Measurements from ENCODE around the gene NAPA. TPM values are rescaled to one million over a fixed set of nuclear protein-coding genes. Genes with fewer than 3 reads are reported as not detected.

NAPA gene
- total and polyA plus RNA-seq, 2 donors (not counting 1 experiment from before 2014, with no cell fraction given), result 76.8 to 118 TPM

DNA sequence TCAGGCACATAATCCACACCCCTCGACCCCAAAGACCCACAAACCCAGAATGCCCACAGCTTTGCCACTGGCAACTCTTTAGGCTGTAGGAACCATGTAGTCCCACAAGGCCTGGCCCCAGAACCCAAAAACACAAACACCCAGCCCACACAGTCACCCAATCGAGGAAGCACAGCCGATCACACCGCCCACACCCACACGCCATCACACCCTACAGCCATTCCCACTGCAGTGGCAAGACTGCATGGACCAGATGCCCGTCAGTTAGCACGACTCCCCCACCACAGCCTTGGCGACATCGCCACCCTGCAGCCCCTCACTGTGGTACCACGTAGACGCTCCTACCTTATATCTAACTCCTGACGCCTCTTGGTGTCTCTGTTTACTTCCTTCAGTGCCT lies 71.5 kb downstream of the NAPA start:
- no peak overlapping the region for H3K4me3 ChIP-seq (replicated peaks in 1 of 4; ENCODE audit: control extremely low read depth in 1 of 4, insufficient read depth in 1 of 4, low read depth in 3 of 4, low read length in 4 of 4)
- H4K20me1 ChIP-seq (ENCODE audit: control insufficient read depth, extremely low read depth, insufficient read depth, low read length), result no peaks in the 10 kb centered on the region
- TF ChIP-seq, protein P1, sequence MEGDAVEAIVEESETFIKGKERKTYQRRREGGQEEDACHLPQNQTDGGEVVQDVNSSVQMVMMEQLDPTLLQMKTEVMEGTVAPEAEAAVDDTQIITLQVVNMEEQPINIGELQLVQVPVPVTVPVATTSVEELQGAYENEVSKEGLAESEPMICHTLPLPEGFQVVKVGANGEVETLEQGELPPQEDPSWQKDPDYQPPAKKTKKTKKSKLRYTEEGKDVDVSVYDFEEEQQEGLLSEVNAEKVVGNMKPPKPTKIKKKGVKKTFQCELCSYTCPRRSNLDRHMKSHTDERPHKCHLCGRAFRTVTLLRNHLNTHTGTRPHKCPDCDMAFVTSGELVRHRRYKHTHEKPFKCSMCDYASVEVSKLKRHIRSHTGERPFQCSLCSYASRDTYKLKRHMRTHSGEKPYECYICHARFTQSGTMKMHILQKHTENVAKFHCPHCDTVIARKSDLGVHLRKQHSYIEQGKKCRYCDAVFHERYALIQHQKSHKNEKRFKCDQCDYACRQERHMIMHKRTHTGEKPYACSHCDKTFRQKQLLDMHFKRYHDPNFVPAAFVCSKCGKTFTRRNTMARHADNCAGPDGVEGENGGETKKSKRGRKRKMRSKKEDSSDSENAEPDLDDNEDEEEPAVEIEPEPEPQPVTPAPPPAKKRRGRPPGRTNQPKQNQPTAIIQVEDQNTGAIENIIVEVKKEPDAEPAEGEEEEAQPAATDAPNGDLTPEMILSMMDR (conservative IDR thresholded peaks at IDR 0.05 in 1 of 2, IDR thresholded peaks at IDR 0.05 in 1 of 2; ENCODE audit: low read depth in 1 of 2, low read length in 2 of 2), result no peak
- no peak for TF ChIP-seq EZH2 (IDR thresholded peaks at IDR 0.05; ENCODE audit: low read length, missing control alignments)
- no peak for DNase-seq (ENCODE audit: low read depth in 2 of 2)
- H3K79me2 ChIP-seq (ENCODE audit: control insufficient read depth, insufficient read depth, low read length), result no peaks in the 10 kb centered on the region
- no peaks in the 10 kb centered on the region for H3K4me1 ChIP-seq (ENCODE audit: control insufficient read depth, extremely low read depth, insufficient read depth, low read length)
- H3K4me2 ChIP-seq (ENCODE audit: extremely low read depth, insufficient read depth, low read length), result no peak overlapping the region
- H3K27ac ChIP-seq (ENCODE audit: insufficient read depth, low read length), result no peak overlapping the region
- H3K9ac ChIP-seq (ENCODE audit: insufficient read depth, low read length), result no peak overlapping the region
- H3K9me3 ChIP-seq (ENCODE audit: control insufficient read depth, insufficient read depth, low read depth, low read length), result no peaks in the 10 kb centered on the region
- H3K36me3 ChIP-seq (ENCODE audit: control insufficient read depth, insufficient read depth, low read length), result no peaks in the 10 kb centered on the region
- H2AFZ ChIP-seq (ENCODE audit: low read length), result no peak overlapping the region
- H3K27me3 ChIP-seq (ENCODE audit: control insufficient read depth, insufficient read depth, low read length), result peaks cover 53% of the 10 kb centered on the region

DNA sequence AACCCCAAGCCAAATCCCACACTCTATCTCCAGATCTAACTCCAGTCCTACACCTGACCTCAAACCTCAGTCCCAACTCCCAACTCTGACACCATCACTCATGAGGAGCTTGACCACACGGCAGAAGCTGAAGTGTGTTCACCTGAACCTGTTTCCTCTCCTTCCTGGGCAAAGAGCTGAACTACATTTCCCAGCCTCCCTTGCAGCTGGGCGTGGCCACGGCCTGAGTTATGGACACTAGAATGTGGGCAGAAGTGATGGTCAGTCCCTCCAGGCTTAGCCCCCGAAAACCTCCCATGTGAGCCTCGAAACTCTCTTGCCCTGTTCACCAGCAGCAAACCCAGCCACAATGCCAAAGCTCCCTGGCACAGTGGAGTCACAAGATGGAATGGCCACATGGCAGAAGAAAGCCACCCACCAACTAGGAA lies 76.1 kb downstream of the NAPA start:
- Histone ChIP-seq H3K27me3 (ENCODE audit: control insufficient read depth, insufficient read depth, low read length) (peaks cover 19% of the 10 kb centered on the region), H3K27ac (ENCODE audit: insufficient read depth, low read length) (no peak overlapping the region), H4K20me1 (ENCODE audit: control insufficient read depth, extremely low read depth, insufficient read depth, low read length) (no peaks in the 10 kb centered on the region), H3K36me3 (ENCODE audit: control insufficient read depth, insufficient read depth, low read length) (no peaks in the 10 kb centered on the region), H3K9ac (ENCODE audit: insufficient read depth, low read length) (no peak overlapping the region), H3K4me3 (replicated peaks in 1 of 4; ENCODE audit: control extremely low read depth in 1 of 4, insufficient read depth in 1 of 4, low read depth in 3 of 4, low read length in 4 of 4) (no peak overlapping the region), H2AFZ (ENCODE audit: low read length) (no peak overlapping the region), H3K4me1 (ENCODE audit: control insufficient read depth, extremely low read depth, insufficient read depth, low read length) (no peaks in the 10 kb centered on the region), H3K79me2 (ENCODE audit: control insufficient read depth, insufficient read depth, low read length) (no peaks in the 10 kb centered on the region), H3K9me3 (ENCODE audit: control insufficient read depth, insufficient read depth, low read depth, low read length) (no peaks in the 10 kb centered on the region), H3K4me2 (ENCODE audit: extremely low read depth, insufficient read depth, low read length) (no peak overlapping the region)
- no peak for TF ChIP-seq EZH2 (IDR thresholded peaks at IDR 0.05; ENCODE audit: low read length, missing control alignments)
- TF ChIP-seq, protein P1 (conservative IDR thresholded peaks at IDR 0.05 in 1 of 2, IDR thresholded peaks at IDR 0.05 in 1 of 2; ENCODE audit: low read depth in 1 of 2, low read length in 2 of 2), result no peak
- DNase-seq (ENCODE audit: low read depth in 2 of 2), result no peak

Other genes starting within 250 kb of the NAPA start
- 1.8 and 3.6 TPM in 2 replicates for gene INAFM1, start 240.2 kb downstream of the NAPA start, total RNA-seq
- gene INAFM1, start 240.2 kb downstream of the NAPA start, polyA plus RNA-seq, result 1.9 and 2.0 TPM in 2 replicates
- under 0.01 and 0.33 TPM in 2 replicates for gene C5AR1, start 205.2 kb downstream of the NAPA start, total RNA-seq
- gene C5AR1, start 205.2 kb downstream of the NAPA start, polyA plus RNA-seq, result 0.73 and 0.81 TPM in 2 replicates
- under 0.01 TPM in 1 of 2 replicates, not detected in the other for gene C5AR2, start 182.9 kb downstream of the NAPA start, total RNA-seq
- gene C5AR2, start 182.9 kb downstream of the NAPA start, polyA plus RNA-seq, result 0.02 and 0.08 TPM in 2 replicates
- 7.2 and 8.3 TPM in 2 replicates for gene DHX34, start 165.7 kb downstream of the NAPA start, total RNA-seq
- 2.6 and 5.6 TPM in 2 replicates for gene DHX34, start 165.7 kb downstream of the NAPA start, polyA plus RNA-seq
- gene MEIS3, start 95.5 kb downstream of the NAPA start, total RNA-seq, result 40.3 and 57.8 TPM in 2 replicates
- 18.5 and 30.5 TPM in 2 replicates for gene MEIS3, start 95.5 kb downstream of the NAPA start, polyA plus RNA-seq
- under 0.01 TPM in 1 of 2 replicates, not detected in the other for gene SLC8A2, start 43.2 kb downstream of the NAPA start, total RNA-seq
- gene SLC8A2, start 43.2 kb downstream of the NAPA start, polyA plus RNA-seq, result not detected in 2 replicates
- gene KPTN, start 30.8 kb downstream of the NAPA start, total RNA-seq, result 6.2 and 6.9 TPM in 2 replicates
- gene KPTN, start 30.8 kb downstream of the NAPA start, polyA plus RNA-seq, result 4.9 and 5.3 TPM in 2 replicates
- 0.17 TPM in 1 of 2 replicates, not detected in the other for gene ZNF541, start 58.1 kb upstream of the NAPA start, total RNA-seq
- gene ZNF541, start 58.1 kb upstream of the NAPA start, polyA plus RNA-seq, result 0.02 TPM in 1 of 2 replicates, not detected in the other
- gene BICRA, start 94.1 kb upstream of the NAPA start, total RNA-seq, result 3.3 and 3.8 TPM in 2 replicates
- gene BICRA, start 94.1 kb upstream of the NAPA start, polyA plus RNA-seq, result 0.44 and 0.54 TPM in 2 replicates
- gene EHD2, start 198.4 kb upstream of the NAPA start, total RNA-seq, result 106 and 192 TPM in 2 replicates
- 96.5 and 97.0 TPM in 2 replicates for gene EHD2, start 198.4 kb upstream of the NAPA start, polyA plus RNA-seq
- 59.6 and 110 TPM in 2 replicates for gene NOP53, start 230.5 kb upstream of the NAPA start, total RNA-seq
- 47.2 and 60.8 TPM in 2 replicates for gene NOP53, start 230.5 kb upstream of the NAPA start, polyA plus RNA-seq